Anterior cingulate cortex (tissue), 58 donors: ENCODE results near the gene CNTFR.
"Not testable (repeated sequence)": the region's sequence is repeated elsewhere in the genome, so short reads cannot be mapped to it uniquely, and the experiment has no call there.

Experiments
- DNase-seq, 58 donors: peaks; one replicate each; lab custom pipeline; 2025; lab: John Stamatoyannopoulos, UW

CNTFR gene

DNA sequence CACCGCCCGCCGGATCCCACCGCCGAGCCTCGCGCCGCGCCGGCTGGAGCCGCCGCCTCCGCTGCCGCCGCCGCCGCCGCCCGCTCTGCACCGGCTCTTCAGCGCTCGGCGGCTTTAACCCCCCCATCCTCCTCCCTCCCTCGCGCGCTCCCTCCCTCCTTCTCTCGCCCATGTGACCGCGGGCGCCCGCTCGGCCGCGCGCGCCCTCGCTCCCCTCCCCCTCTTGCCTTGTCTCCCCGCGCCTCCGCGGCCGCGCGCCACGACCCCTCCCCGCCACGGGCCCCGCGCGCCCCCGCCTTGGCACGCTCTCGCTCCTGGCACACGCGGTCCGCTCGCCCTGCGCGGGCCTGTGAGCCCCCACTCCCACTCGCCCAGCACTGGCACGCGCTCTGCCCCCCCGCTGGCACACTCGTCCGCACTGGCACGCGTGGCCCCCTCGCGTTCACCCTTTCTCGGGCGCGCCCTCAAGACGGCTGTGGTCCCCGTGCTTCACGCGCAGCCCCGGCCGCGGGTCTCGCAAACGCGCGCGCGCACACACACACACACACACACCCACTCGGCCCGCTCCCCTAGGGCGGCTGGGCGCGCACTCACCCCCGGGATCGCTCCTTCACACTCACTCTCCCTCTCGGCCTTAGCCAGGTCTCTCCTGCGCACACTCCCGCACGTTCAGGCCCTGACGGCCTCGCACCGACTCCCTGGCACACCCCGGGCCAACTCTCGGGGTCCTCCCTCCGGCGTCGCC, at the start of gene CNTFR:
Gene CNTFR (minus strand): TSS at position 89 of the 745 bp plus-strand sequence. CDS start 20,743 bp downstream, outside the sequence.
- peak in 53 of 58 donors; percentile 28 to 82 (median 71) for DNase-seq

GRCh38 chr9:34639322-34639721, 49.8 kb upstream of the CNTFR start:
- not testable (repeated sequence) for DNase-seq

DNA sequence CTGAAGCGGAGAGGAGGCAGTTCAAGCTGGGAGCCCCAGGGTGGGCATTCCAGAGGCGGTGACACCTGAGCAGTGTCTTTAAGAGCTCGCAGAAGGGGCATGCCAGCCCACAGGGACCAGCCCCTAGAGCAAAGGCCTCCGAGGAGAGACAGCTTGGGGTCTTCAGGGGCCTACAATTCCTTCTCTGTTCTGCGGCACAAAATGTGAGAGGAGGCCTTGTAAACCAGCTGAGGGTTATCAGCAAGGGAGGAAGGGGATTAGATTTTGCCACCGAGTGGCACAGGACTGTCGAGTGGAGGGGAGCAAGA, 48.6 kb upstream of the CNTFR start:
- DNase-seq = peak in 1 of 58 donors; percentile 58

- peak; percentile 54 to 95 (median 90) for DNase-seq
These were observed 48.0 kb upstream of the CNTFR start, which contains the start of gene SIGMAR1 for GRCh38 chr9:34637356-34638137. Gene SIGMAR1 (minus strand): TSS chr9:34637787. CDS start chr9:34637697, 90 bp downstream.

GRCh38 chr9:34636791-34637355, 47.3 kb upstream of the CNTFR start:
- peak in 9 of 58 donors; percentile 9 to 70 (median 48) for DNase-seq

DNA sequence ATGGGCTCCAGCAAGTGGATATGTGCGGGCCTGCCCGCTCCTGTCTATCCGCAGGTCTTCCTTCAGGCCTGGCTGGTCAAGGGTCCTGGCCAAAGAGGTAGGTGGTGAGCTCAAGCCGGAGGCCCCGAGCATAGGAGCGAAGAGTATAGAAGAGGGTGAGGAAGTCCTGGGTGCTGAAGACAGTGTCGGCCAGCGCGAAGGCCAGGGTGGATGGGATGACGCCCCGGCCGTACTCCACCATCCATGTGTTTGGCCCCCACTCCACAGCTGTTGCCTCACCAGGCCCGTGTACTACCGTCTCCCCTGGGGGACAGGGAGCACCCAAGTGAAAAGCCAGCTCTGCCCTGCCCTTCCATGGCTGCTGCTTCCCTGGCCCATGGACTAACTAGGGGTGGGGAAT, 46.0 kb upstream of the CNTFR start:
- no peak for DNase-seq

DNA sequence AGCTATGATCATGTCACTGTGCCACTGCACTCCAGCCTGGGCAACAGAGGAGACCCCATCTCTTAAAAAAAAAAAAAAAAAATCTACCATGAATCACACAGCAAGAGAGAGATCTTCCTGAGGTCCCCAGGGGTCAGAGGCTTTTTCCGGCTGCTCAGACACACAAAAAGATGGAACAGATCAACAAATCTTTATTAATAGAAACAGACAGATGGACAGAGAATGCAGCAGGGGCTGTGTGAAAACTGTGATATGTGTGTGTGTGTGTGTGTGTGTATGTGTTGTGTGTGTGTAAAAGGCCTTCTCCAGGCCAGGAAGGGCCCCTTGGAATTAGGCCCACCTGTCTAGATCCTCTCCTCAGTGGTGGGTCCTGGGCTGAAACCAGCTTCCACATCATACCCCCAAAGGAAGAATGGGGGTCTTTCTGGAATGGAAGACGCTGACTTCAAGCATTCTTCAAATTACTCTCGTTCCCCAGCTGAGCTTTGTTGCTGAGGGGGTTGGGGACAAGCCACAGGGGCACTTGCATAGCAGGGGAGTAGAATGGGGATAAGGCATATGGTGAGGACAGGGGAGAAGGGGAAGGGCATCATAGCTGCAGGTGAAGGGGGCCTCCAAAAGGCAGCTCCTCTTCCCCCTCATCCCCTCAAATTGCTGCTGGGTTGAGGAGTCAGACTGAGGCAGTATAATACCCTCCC, 45.2 kb upstream of the CNTFR start:
- DNase-seq = no peak

GRCh38 chr9:34633851-34634550, 44.5 kb upstream of the CNTFR start:
- peak in 54 of 58 donors; percentile 8 to 81 (median 38) for DNase-seq

- DNase-seq = no peak
These were observed 43.6 kb upstream of the CNTFR start for GRCh38 chr9:34633166-34633565.

GRCh38 chr9:34630402-34631154, 41.1 kb upstream of the CNTFR start:
- DNase-seq = no peak

GRCh38 chr9:34629491-34629808, 39.9 kb upstream of the CNTFR start:
- no peak for DNase-seq

- peak in 2 of 58 donors; percentile 21 to 28 for DNase-seq
These were observed 39.3 kb upstream of the CNTFR start, which contains the start of gene ARID3C for GRCh38 chr9:34628656-34629490. Gene ARID3C (minus strand): TSS chr9:34629066. CDS start chr9:34628014, 1,052 bp downstream.

GRCh38 chr9:34627716-34628655, 38.5 kb upstream of the CNTFR start:
- no peak for DNase-seq

- DNase-seq = no peak
These were observed 35.6 kb upstream of the CNTFR start for GRCh38 chr9:34625186-34625486.

GRCh38 chr9:34624475-34625185, 35.1 kb upstream of the CNTFR start:
- DNase-seq = no peak

GRCh38 chr9:34623374-34624235, 34.1 kb upstream of the CNTFR start:
- no peak for DNase-seq
